Naive B cell (primary cell): ENCODE results near the gene IRX5. TPM values are rescaled to one million over a fixed set of nuclear protein-coding genes. Genes with fewer than 3 reads are reported as not detected.
A peak's percentile ranks its signal among the peaks of the same experiment; 100 is the strongest.

Experiments
- ATAC-seq, 2 donors: fragments of 150-1000 bp; cut with Tn5 transposase; 2 replicates each; pipeline ENCODE4 v1.10.0; 2021; ENCODE audit warnings: low read depth in 2 of 2, mild to moderate bottlenecking in 2 of 2, moderate library complexity in 2 of 2
- DNase-seq: peaks from one replicate; pipeline ENCODE4 v3.0.0; 2022
- H3K27ac Mint-ChIP-seq, 6 donors: one replicate each; pipeline ENCODE4 v1.8.0; 2020 to 2022; ENCODE audit warnings: mild to moderate bottlenecking in 6 of 6, mixed read lengths in 6 of 6, moderate library complexity in 5 of 6, inconsistent platforms in 2 of 6
- H3K27me3 Mint-ChIP-seq, 3 donors: one replicate each; pipeline ENCODE4 v1.8.0; 2021 to 2022; ENCODE audit warnings: mixed read lengths in 3 of 3, mild to moderate bottlenecking in 1 of 3
- H3K36me3 Mint-ChIP-seq, 2 donors: one replicate each; pipeline ENCODE4 v1.8.0; 2020 to 2022; ENCODE audit warnings: mixed read lengths in 2 of 2, inconsistent platforms in 1 of 2, mild to moderate bottlenecking in 1 of 2
- H3K4me1 Mint-ChIP-seq, 3 donors: one replicate each; pipeline ENCODE4 v1.8.0; 2020 to 2022; ENCODE audit warnings: mixed read lengths in 3 of 3, inconsistent platforms in 1 of 3, mild to moderate bottlenecking in 1 of 3, moderate library complexity in 1 of 3
- H3K4me3 Mint-ChIP-seq, 8 donors: one replicate each; pipeline ENCODE4 v1.8.0; 2020 to 2022; ENCODE audit warnings: mild to moderate bottlenecking in 8 of 8, mixed read lengths in 8 of 8, moderate library complexity in 8 of 8, inconsistent platforms in 2 of 8
- H3K9me3 Mint-ChIP-seq, 7 donors: one replicate each; pipeline ENCODE4 v1.8.0; 2020 to 2022; ENCODE audit warnings: mixed read lengths in 7 of 7, mild to moderate bottlenecking in 5 of 7, inconsistent platforms in 2 of 7, moderate library complexity in 1 of 7
- polyA plus RNA-seq, 6 donors: library from polyadenylated mRNA; unstranded; fragments of 300-500 nt; fragmentation: Illumina TruSeq; gene quantifications; one replicate each; pipeline ENCODE4 v1.2.3, GENCODE V29; 2021; ENCODE audit warnings: low read depth in 6 of 6

IRX5 gene
- polyA plus RNA-seq, 6 donors from 2014 or later = not detected

- H3K27ac Mint-ChIP-seq = peak overlapping the region in 4 of 6 donors; percentile 54 to 96 (median 89)
- peaks cover 47 to 73% (median 59%) of the 10 kb centered on the region in 3 donors for H3K27me3 Mint-ChIP-seq
- ATAC-seq (no peak), DNase-seq (no peak)
- peaks cover 0 to 21% of the 10 kb centered on the region in 2 donors for H3K36me3 Mint-ChIP-seq
- H3K4me1 Mint-ChIP-seq = peaks cover 24 to 43% (median 38%) of the 10 kb centered on the region in 3 donors
- H3K4me3 Mint-ChIP-seq = peak overlapping the region in 2 of 8 donors; percentile 23 to 61
- peaks cover 1 to 36% (median 11%) of the 10 kb centered on the region in 7 donors for H3K9me3 Mint-ChIP-seq
Measured at GRCh38 chr16:54933281-54934011, 2.8 kb downstream of the IRX5 start.

- Mint-ChIP-seq H3K4me3 (peak overlapping the region in 5 of 8 donors; percentile 49 to 69 (median 67)), H3K36me3 (peaks cover 0 to 16% of the 10 kb centered on the region in 2 donors), H3K27me3 (peaks cover 52 to 79% (median 64%) of the 10 kb centered on the region in 3 donors), H3K27ac (peak overlapping the region in 5 of 6 donors; percentile 48 to 95 (median 95)), H3K9me3 (peaks cover 0 to 40% (median 11%) of the 10 kb centered on the region in 7 donors), H3K4me1 (peaks cover 17 to 42% (median 30%) of the 10 kb centered on the region in 3 donors)
- no peak for DNase-seq
- no peak for ATAC-seq
Measured at GRCh38 chr16:54934481-54935265, 4.0 kb downstream of the IRX5 start.

- peak overlapping the region in 3 of 8 donors; percentile 25 to 69 (median 35) for H3K4me3 Mint-ChIP-seq
- DNase-seq (no peak), ATAC-seq (no peak)
- H3K4me1 Mint-ChIP-seq = peaks cover 12 to 36% (median 23%) of the 10 kb centered on the region in 3 donors
- H3K27me3 Mint-ChIP-seq = peaks cover 56 to 79% (median 64%) of the 10 kb centered on the region in 3 donors
- H3K9me3 Mint-ChIP-seq = peaks cover 0 to 40% (median 11%) of the 10 kb centered on the region in 7 donors
- H3K36me3 Mint-ChIP-seq = peaks cover 0 to 9% of the 10 kb centered on the region in 2 donors
- H3K27ac Mint-ChIP-seq = peak overlapping the region in 4 of 6 donors; percentile 14 to 82 (median 71)
Measured at GRCh38 chr16:54935266-54935968, 4.8 kb downstream of the IRX5 start.

- no peak for DNase-seq
- peaks cover 65 to 86% (median 71%) of the 10 kb centered on the region in 3 donors for H3K27me3 Mint-ChIP-seq
- H3K4me1 Mint-ChIP-seq = peaks cover 8 to 34% (median 19%) of the 10 kb centered on the region in 3 donors
- ATAC-seq = peak in 1 of 2 donors; percentile 38
- H3K36me3 Mint-ChIP-seq = peaks cover 0 to 14% of the 10 kb centered on the region in 2 donors
- peak overlapping the region in 4 of 6 donors; percentile 66 to 97 (median 82) for H3K27ac Mint-ChIP-seq
- H3K9me3 Mint-ChIP-seq = peaks cover 0 to 40% (median 14%) of the 10 kb centered on the region in 7 donors
- H3K4me3 Mint-ChIP-seq = peak overlapping the region; percentile 52 to 81 (median 70)
Measured at GRCh38 chr16:54936201-54936978, 5.7 kb downstream of the IRX5 start.

GRCh38 chr16:54936979-54937670 lies 6.5 kb downstream of the IRX5 start:
- peaks cover 68 to 88% (median 78%) of the 10 kb centered on the region in 3 donors for H3K27me3 Mint-ChIP-seq
- H3K27ac Mint-ChIP-seq = peak overlapping the region in 4 of 6 donors; percentile 66 to 97 (median 82)
- H3K9me3 Mint-ChIP-seq = peaks cover 0 to 34% (median 13%) of the 10 kb centered on the region in 7 donors
- DNase-seq (no peak), ATAC-seq (no peak)
- peaks cover 4 to 32% (median 19%) of the 10 kb centered on the region in 3 donors for H3K4me1 Mint-ChIP-seq
- peaks cover 0 to 17% of the 10 kb centered on the region in 2 donors for H3K36me3 Mint-ChIP-seq
- peak overlapping the region in 7 of 8 donors; percentile 52 to 81 (median 78) for H3K4me3 Mint-ChIP-seq

- Mint-ChIP-seq H3K4me3 (peak overlapping the region; percentile 52 to 85 (median 77)), H3K4me1 (peaks cover under 1 to 32% (median 15%) of the 10 kb centered on the region in 3 donors), H3K27ac (peak overlapping the region in 5 of 6 donors; percentile 23 to 84 (median 72)), H3K9me3 (peaks cover 0 to 31% (median 11%) of the 10 kb centered on the region in 7 donors), H3K36me3 (peaks cover 0 to 12% of the 10 kb centered on the region in 2 donors), H3K27me3 (peaks cover 74 to 89% (median 78%) of the 10 kb centered on the region in 3 donors)
- ATAC-seq (no peak), DNase-seq (no peak)
Measured at GRCh38 chr16:54937671-54938211, 7.1 kb downstream of the IRX5 start.

GRCh38 chr16:54938212-54939028 lies 7.8 kb downstream of the IRX5 start:
- Mint-ChIP-seq H3K9me3 (peaks cover 0 to 30% (median 11%) of the 10 kb centered on the region in 7 donors), H3K27me3 (peaks cover 75 to 94% (median 82%) of the 10 kb centered on the region in 3 donors), H3K4me3 (peak overlapping the region in 7 of 8 donors; percentile 52 to 85 (median 78)), H3K4me1 (peaks cover 0 to 32% (median 15%) of the 10 kb centered on the region in 3 donors), H3K27ac (peak overlapping the region in 5 of 6 donors; percentile 56 to 84 (median 73)), H3K36me3 (peaks cover 0 to 11% of the 10 kb centered on the region in 2 donors)
- no peak for ATAC-seq
- DNase-seq = no peak

GRCh38 chr16:54939029-54939346 lies 8.3 kb downstream of the IRX5 start:
- ATAC-seq (no peak), DNase-seq (no peak)
- peaks cover 81 to 95% (median 82%) of the 10 kb centered on the region in 3 donors for H3K27me3 Mint-ChIP-seq
- peaks cover 0 to 28% (median 15%) of the 10 kb centered on the region in 3 donors for H3K4me1 Mint-ChIP-seq
- H3K9me3 Mint-ChIP-seq = peaks cover 0 to 26% (median 7%) of the 10 kb centered on the region in 7 donors
- H3K36me3 Mint-ChIP-seq = peaks cover 0 to 11% of the 10 kb centered on the region in 2 donors
- H3K27ac Mint-ChIP-seq = peak overlapping the region; percentile 13 to 81 (median 64)
- peak overlapping the region in 5 of 8 donors; percentile 3 to 78 (median 41) for H3K4me3 Mint-ChIP-seq

- Mint-ChIP-seq H3K27ac (peak overlapping the region in 1 of 6 donors; percentile 56), H3K27me3 (peaks cover 82 to 97% (median 83%) of the 10 kb centered on the region in 3 donors), H3K4me1 (peaks cover 0 to 28% (median 15%) of the 10 kb centered on the region in 3 donors), H3K36me3 (peaks cover 0 to 11% of the 10 kb centered on the region in 2 donors), H3K9me3 (peaks cover 0 to 20% (median 3%) of the 10 kb centered on the region in 7 donors), H3K4me3 (peak overlapping the region in 1 of 8 donors; percentile 41)
- ATAC-seq = no peak
- DNase-seq = no peak
Measured at GRCh38 chr16:54939510-54940278, 9.0 kb downstream of the IRX5 start.

- no peak overlapping the region for H3K27ac Mint-ChIP-seq
- ATAC-seq = no peak
- peaks cover 0 to 16% (median 0%) of the 10 kb centered on the region in 7 donors for H3K9me3 Mint-ChIP-seq
- H3K27me3 Mint-ChIP-seq = peaks cover 81 to 97% (median 82%) of the 10 kb centered on the region in 3 donors
- peaks cover 0 to 11% of the 10 kb centered on the region in 2 donors for H3K36me3 Mint-ChIP-seq
- DNase-seq = no peak
- H3K4me3 Mint-ChIP-seq = no peak overlapping the region
- H3K4me1 Mint-ChIP-seq = peaks cover 0 to 28% (median 15%) of the 10 kb centered on the region in 3 donors
Measured at GRCh38 chr16:54940279-54940604, 9.6 kb downstream of the IRX5 start.
